ENCODE measurements around the gene SIGLEC7.

SIGLEC7 gene

DNA sequence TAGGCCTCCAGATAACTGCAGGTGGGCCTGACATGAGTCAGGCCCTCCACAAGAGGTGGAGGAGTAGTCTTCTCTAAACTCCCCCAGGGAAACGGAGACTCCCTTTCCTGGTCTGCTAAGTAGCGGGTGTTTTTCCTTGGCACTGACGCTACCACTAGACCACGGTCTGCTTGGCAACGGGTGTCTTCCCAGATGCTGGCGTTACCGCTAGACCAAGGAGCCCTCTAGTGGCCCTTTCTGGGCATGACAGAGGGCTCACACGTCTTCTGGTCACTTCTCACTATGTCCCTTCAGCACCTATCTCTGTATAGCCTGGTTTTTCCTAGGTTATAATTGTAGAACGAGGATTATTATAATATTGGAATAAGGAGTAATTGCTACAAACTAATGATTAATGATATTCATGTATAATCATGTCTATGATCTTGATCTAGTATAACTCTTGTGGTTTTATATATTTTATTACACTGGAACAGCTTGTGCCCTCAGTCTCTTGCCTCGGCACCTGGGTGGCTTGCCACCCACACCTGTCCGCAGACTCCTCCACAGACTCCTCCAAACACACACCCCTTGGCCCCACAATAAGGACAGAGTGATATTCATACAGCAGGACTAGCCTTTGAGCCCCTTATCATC lies 27.3 kb downstream of the SIGLEC7 start:
- DNase-seq: peak; percentile 83 to 91 (median 88)

DNA sequence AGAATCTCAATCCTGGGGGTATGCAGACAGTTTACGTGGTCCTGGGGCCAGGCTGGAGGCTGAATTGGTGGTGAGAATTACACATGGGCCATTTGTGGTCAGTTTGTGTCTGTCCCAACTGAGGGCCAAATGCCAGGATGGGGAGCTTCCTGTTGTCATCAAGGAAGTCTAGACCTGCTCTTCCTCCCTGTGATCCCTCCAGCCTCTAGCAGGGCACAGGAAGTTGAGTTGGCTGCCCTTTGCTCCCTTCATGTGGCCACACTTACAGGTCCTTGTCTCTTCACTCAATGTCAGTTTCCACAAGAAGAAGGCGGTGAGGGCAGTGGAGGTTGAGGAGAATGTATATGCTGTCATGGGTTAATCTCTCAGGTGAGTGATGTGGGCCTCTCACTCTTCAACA lies 30.1 kb downstream of the SIGLEC7 start:
- DNase-seq: peak in 2 of 4 experiments; percentile 24 to 37

DNA sequence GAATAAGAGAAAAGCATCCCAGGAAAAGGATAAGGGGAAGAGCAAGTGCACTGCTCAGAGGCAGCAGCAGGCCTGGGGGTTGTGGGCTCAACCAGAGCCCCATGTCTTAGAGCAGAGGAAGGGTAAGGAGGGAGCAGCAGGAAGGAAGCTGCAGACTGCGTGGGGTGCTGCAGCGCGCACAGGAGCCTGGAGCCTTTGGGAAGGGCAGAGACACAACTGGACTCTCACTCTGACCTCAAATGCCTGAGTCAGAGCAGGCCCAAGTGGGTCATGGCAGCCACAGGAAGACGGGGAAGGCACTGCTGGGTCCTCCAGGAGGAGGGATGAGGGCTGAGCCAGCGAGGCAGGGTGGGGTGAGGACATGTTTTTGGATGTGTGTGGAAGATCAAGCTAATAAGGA lies 31.6 kb downstream of the SIGLEC7 start:
- peak; percentile 19 to 51 (median 46) for DNase-seq

DNA sequence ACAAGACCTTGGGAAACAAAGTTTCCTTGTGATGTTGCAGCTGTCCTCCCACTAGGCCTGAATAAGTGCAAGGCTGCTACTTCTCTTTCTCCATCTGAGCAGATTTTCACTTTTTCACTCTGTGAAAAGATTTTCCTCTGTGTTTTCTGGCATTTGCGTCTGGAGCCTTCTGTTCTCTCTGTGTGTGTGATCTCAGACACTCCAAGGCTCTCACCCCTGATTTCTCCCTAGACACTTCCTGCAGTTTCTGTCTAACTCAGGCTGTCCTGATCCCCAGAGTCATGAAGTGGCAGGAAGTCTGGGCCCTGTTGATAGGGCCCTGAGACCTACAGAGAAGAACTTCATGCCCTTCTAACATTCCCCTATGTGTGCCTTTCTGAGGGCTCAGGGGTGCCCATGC lies 37.2 kb downstream of the SIGLEC7 start:
- peak in 2 of 4 experiments; percentile 20 to 31 for DNase-seq

DNA sequence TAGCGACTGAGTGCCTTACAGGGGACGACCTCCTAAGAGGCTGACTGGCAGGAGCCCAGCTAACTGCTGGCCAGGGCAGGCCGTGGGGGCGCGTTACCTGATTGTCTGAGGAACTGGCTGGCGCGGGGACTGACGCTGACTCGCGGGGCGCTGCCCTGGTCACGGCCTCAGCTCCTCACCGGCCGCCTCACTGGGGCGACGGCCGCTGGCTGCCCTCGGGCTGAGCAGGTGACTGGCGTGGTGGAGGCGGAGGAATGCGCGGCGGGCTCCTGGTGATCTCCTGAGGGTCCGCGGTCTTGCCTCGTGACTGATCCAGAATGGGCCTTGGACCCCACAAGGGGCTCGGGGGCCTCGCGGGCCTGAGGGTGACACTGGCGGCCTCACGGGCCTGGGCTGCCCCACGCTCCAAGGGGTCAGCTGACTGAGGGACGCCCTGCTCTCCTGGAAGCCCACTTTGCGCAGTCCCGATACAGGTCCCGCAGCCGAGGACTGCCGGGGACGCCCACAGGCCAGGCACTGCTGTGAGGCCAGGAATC lies 39.3 kb downstream of the SIGLEC7 start:
- DNase-seq: no peak

DNA sequence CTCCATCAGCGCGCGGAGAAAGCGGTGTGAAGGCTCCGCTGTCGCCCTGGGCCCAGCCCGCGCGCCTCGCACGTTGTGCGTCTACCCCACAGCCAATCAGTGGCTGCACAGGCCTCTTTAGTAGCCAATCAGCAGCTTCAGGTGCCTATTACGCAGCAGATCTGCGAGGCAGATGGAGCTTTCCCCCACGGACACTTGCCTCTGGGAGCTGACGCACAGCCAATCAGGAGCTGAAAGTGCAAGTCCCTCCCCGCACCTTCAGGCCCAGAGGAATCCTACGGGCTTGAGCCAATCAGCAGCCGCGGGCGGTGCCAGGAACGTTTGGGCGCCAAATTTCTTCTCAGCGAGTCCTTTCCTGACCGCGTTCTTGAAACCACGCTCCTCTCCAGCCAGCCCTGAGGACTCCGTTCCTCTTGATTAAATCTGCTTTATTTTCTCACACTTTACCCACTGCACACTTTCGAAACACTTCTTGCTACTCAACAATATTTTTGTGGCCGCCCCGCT lies 39.9 kb downstream of the SIGLEC7 start:
- peak in 3 of 4 experiments; percentile 21 to 43 (median 38) for DNase-seq

DNA sequence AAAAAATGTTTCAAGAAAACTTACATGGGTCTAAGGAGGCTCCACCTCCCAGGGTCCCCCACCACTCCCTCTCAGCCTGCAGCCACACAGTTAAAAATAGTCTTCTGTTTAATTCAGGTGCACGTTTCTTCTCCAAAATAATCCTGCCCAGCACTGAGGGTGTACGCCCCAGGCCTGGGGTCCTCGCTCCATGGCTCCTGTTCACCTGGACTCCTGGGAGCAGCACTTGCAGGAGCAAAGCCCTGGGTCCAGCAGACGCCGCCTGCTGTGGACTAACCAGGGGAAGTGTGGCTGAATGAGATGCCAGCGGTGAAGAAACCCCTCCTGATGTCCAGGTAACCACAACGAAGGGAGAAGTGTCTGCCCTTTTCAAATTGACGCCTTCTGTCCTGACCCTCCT lies 41.5 kb downstream of the SIGLEC7 start:
- DNase-seq: no peak

DNA sequence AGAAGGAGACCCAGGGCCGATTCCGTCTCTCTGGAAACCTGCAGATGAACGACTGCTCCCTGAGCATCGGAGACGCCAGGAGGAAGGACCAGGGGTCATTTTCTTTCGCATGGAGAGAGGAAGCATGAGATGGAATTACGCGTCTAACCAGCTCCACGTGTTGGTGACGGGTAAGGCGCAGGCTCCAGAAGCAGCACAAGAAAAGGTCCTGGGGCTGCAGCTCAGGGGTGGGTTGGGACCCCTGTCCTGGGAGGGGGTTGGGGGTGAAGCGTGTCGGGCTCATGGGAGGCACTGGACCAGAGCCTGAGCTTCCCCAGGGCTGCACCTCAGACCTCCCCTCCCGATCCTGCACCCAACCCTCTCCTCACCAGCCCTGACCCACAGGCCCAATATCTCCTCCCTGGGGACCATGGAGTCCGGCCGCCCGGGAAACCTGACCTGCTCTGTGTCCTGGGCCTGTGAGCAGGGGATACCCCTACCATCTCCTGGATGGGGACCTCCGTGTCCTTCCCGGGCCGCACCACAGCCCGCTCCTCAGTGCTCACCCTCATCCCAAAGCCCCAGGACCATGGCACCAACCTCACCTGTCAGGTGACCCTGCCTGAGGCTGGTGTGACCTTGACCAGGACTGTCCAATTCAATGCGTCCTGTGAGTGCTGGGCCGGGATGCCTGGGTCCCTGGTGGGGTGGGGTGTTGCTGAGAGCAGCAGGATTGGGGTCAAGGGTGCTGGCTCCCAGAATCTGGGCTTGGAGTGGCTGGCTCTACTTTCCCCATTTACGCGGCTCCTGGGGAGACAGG lies 43.2 kb downstream of the SIGLEC7 start:
- DNase-seq: no peak

DNA sequence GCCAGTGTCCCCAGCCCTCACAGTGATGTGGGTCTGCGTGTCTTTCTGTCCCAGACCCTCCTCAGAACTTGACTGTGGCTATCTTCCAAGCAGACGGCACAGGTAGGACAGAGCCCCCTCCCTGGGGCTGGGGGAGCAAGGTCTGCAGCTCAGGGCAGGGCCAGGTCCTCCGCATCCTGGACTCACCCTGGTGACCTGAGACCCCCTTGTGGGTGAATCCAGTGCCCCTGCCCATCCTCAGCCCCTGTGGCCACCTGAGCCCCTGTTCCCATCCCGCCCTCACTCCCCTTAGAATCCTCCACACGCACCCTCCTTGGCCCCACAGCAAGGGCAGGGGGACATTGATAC lies 43.7 kb downstream of the SIGLEC7 start:
- no peak for DNase-seq

DNA sequence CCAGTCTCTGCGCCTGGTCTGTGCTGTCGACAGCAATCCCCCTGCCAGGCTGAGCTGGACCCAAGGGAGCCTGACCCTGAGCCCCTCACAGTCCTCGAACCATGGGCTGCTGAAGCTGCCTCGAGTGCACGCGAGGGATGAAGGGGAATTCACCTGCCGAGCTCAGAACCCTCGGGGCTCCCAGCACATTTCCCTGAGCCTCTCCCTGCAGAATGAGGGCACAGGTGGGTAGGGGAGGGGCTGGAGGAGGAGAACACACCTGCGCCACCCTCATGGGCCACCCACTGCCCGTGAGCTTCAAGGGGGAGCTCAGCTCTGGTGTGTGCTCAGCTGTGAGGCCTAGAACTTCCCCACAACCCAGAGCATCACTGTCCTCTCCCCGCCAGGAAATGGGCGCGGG lies 44.2 kb downstream of the SIGLEC7 start:
- DNase-seq: no peak

DNA sequence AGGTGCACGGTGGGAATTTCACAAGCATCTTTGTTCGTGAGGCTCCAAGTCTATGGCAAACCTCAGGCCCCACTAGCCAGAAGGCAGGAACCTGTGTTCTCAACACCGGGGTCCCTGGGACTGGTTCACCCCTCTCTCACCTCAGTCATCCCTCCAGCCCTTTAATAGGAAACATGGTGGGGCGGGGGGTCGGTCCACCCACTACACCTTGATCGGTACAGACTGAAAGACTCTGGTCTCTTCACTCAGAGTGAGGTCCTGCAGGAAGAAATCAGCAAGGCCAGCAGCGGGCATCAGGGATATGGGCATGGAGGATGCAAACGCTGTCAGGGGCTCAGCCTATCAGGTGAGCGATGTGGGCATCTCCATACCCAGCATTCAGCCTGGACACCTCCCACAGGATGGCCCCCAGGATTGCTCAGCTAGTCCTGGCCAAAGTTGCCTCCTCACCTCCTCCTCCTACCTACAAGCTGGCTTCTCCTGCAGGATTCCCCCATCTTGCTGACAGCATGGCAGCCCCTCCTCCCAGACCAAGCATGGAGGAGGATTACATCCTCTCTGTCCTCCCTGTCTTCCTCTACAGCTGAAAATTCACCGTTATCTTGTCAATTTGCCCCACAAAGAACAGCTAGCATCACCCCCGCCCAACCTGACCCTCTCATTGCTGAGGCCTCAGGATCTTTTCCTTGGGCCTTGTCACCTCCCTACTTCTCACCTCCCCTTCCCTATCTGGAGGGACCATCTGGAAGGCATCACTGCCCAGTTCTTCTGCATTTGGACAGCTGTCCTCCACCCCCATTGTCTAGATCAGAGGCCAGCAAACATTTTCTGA lies 45.5 kb downstream of the SIGLEC7 start:
- DNase-seq: no peak

DNA sequence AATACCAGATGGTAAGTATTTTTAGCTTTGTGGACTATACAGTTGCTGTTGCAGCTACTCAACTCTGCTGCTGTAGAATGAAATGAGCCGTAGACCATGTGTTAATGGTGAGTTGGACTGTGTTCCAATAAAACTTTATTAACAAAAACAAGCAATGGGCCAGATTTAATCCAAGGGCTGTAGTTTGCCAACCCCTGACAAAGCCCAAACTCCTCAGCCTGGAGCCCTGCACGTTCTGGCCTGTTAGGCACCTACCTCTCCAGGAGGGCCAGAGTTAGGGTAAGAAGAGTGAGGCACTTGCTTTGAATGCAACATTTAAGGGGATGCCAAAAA lies 46.1 kb downstream of the SIGLEC7 start:
- DNase-seq: no peak

DNA sequence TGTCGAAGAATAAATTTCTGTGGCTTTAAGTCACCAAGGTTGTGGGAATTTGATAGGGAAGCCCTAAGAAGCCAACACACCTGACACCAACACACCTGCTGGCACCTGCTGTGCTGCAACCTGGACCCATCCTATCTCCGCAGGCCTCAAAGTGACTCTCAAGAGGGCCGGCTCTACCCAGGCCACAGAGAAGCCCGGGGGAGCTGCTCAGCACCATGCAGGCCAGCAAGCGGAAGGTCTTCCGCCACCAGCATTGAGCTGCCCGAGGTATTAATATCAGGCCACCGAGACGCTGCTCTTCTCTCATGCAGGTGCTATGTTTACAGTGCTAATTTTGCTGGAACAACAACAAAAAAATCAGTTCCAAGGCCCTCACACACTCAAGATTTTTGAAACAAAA lies 50.6 kb downstream of the SIGLEC7 start:
- DNase-seq: no peak

DNA sequence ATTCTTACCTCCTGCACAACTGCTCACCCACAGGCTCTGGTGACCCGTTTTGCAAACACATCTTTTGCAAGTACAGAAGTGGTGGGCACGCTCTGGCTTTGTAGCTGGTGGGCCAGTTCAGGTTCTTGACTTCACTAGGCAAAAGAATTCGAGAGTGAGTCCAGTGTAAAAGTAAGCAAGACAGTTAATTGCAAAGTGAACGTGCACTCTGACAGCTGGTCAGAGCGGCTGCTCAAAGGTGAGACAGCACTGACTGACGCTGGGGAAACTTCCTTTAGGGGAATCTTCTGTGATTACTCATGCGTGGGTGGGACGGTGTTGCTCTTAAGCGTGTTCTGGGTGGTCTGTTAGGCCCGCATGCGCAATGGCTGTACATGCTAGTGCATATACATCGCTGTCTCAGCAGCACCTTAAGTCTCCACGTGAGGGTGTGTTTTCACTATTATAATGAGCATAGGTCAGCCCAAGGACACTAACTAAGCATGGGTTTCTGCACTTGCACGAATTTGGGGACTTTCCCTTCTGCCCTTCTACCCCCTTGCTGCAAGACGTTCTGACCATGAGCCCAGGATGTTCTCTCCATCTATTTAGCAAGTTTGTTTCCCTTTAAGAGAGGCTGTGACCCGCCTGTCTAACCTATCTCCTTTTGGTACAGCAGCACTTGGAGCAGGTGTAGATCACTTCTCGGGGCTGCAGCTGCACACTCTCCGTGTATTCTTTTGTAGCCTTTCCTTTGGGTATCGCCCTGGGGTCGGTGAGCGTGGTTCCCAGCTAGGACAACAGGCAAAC lies 52.6 kb downstream of the SIGLEC7 start:
- no peak for DNase-seq

DNA sequence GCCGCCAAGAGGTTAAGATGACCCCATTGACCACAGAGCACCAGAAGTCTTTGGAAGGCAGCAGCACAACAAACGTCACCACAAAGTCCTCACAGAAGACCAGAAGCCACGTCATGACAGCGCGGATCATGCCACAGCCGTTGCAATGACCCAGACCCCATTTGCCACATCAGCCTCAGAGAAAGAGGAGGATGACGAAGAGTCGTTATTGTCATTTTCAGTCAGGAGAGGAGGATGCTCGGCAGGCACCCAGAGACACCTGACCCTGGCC lies 53.1 kb downstream of the SIGLEC7 start:
- no peak for DNase-seq

DNA sequence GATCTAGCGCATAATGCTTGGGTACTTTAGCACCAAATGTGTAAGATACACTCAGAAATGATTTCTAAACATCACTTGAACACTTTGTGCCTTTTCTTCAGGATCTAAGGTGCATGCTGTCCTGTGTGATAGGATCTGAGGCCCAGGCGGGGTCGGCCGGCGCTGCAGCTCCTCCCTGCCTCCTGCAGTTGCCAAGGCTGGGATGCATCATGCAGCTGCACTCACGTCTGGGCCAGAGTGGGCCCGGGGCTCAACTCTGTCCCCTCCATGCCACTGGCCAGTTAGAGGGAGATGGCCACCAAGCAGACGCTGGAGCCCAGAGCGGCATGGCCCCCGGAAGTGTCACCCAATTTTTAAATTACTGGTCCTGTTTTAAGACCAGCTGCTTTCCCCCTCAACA lies 53.5 kb downstream of the SIGLEC7 start:
- no peak for DNase-seq

DNA sequence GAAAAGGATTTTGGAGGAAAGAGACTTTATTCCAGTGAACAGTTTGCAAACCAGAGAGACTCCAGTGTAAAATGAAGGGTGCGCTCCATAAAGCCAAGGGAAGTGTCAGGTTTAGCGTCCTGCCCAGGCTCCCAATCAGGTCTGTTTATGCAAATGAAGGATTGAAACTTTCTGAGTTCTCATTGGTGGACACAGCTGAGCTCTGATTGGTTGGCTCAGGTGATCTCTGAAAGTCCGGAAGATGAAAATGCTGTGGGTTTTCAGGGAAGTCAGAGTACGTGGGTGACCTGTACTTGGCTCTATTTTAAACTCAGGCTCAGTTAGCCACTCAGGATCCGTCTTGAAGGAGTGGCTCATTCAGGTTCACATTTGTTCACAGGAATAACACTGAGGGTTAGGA lies 54.1 kb downstream of the SIGLEC7 start:
- no peak for DNase-seq

DNA sequence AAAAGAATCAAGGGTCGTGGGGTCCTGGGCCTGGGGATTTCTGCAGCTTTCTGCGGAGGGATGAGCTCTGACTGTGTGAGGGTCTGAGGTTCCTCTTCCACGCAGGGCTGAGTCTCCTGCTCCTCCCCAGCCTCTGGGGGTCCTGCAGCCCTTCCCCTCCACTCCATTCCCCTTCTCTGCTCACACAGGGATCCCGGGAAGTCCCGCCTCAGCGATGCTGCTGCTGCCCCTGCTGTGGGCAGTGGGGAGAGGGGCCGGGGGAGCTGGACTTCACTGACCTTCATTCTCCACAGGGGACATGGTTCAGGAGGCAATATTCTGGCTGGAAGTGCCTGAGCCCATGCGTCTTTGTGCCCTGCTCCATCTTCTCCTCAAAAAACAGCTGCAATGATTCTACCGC lies 56.5 kb downstream of the SIGLEC7 start:
- no peak for DNase-seq

DNA sequence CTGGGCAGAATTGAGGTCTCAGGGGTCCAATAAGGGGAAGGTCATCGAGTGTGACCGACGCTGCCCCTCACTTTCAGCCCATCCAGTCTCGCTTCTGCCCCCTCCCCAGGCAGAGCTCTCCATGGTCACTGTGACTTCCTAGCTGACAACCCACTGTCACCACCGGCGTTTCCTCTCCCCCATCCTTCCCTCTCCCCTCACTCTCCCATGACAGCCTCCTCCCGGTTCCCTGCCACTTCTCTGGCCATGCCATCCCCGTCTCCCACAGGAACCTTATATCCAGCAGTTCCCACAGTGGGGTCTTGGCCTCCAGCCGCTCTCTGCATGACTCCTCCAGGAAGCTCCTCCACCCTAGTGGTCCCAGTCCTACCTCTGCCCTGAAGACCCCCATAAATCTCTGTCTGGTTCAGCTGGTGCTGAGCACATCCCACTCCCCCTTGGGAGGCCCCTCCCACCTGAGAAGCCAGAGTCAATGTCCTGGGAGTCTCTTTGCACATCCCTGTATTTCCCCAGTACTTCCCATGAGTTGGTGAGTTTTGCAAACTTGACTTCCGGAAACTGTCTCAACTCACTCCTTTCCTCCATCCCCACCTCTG lies 58.1 kb downstream of the SIGLEC7 start:
- DNase-seq: no peak

DNA sequence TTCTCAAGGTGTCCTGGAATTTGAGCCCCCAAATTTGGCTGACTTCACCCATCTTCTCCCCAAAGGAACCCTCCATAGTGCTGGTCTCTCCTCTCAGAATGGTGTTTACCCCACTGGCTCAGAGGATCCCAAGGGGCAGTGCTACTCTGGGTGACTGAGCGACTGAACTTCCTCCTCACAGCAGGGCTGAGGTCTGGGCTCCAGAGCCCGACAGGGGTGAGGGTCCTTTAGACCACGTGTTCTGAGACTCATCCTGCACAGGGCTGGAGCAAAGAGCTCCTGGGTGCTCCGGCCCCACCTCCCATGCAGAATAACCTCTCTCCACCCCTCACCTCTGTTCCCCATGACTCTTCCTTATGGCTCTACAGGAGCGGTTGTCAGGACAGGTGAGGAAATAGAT lies 59.6 kb downstream of the SIGLEC7 start:
- DNase-seq: no peak
